ENCODE results near the gene OSGEP. TPM values are rescaled to one million over a fixed set of nuclear protein-coding genes. Genes with fewer than 3 reads are reported as not detected.

Gene OSGEP
- total RNA-seq, 6 donors from 2014 or later, result 31.7 to 58.8 (median 48.1) TPM

DNA sequence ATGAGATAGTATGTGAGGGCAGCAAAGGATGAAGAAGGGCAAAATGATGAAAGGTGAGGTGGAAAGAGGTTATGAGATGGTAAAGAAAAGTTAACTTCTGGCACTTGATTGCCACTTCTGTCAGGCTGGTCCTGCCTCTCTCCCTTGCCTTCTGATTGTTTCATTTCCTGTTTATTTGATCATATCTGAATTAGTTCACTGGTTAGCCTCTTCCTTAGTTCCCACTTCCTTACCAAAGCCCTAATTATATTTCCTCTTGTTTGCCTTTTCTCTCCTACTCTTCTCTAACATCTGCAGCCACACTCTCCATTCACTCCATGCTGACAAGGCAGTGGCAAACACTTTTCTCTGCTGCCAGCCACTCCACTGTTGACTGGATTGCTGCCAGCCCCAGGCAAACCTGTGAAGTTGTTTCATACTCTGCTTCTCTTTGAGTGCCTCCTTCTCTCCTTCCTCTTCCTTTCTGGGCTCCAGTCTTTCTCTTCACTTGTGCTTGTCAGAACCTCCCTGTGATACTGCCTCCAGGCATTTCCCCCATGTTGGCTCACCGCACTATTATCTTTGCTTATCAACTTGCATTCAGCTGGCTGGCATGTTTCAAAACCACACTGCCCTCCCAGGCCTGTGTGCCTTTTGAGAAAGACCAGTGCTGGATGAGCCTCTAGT, 22.7 kb upstream of the OSGEP start:
- no peaks in the 10 kb centered on the region for H3K27me3 ChIP-seq
- peaks cover 0 to 59% (median 35%) of the 10 kb centered on the region in 4 donors for H3K36me3 ChIP-seq
- DNase-seq, result peak in 1 of 2 donors; percentile 73
- peaks cover 21 to 24% (median 21%) of the 10 kb centered on the region in 4 donors for H3K4me1 ChIP-seq
- TF ChIP-seq POLR2A (IDR thresholded peaks at IDR 0.05), result no peak
- TF ChIP-seq POLR2AphosphoS5 (IDR thresholded peaks at IDR 0.05), result peak in 1 of 2 donors; percentile 16
- no peak for TF ChIP-seq EP300 (IDR thresholded peaks at IDR 0.05)
- TF ChIP-seq, protein P1, sequence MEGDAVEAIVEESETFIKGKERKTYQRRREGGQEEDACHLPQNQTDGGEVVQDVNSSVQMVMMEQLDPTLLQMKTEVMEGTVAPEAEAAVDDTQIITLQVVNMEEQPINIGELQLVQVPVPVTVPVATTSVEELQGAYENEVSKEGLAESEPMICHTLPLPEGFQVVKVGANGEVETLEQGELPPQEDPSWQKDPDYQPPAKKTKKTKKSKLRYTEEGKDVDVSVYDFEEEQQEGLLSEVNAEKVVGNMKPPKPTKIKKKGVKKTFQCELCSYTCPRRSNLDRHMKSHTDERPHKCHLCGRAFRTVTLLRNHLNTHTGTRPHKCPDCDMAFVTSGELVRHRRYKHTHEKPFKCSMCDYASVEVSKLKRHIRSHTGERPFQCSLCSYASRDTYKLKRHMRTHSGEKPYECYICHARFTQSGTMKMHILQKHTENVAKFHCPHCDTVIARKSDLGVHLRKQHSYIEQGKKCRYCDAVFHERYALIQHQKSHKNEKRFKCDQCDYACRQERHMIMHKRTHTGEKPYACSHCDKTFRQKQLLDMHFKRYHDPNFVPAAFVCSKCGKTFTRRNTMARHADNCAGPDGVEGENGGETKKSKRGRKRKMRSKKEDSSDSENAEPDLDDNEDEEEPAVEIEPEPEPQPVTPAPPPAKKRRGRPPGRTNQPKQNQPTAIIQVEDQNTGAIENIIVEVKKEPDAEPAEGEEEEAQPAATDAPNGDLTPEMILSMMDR (IDR thresholded peaks at IDR 0.05), result no peak
- H3K9me3 ChIP-seq, result no peaks in the 10 kb centered on the region
- peak overlapping the region; percentile 54 to 80 (median 74) for H3K27ac ChIP-seq
- 0 to 13% methylated on average over 1 of the region's 1 CpG for WGBS, 2 donors
- ATAC-seq (ENCODE audit: low FRiP score in 2 of 2), result peak; percentile 19 to 65
- H3K4me3 ChIP-seq, result no peak overlapping the region

DNA sequence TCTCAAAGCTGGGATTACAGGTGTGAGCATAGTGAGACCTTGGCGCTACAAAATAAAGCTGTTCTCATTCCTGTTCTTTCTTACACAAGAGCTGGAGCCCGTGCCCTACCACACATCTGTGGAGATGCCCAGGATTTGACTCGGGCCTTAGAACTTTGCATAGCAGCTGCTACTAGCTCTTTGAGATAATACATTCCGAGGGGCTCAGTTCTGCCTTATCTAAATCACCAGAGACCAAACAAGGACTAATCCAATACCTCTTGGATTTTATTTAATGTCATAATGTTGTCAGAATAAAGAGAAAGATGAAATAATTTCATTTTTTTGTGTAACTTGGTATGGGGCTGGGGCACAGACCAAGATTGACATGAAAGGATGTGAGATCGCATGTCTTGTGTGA, 22.2 kb upstream of the OSGEP start:
- 71 to 72% methylated on average over 5 of the region's 5 CpGs for WGBS, 2 donors
- Histone ChIP-seq H3K27ac (peak overlapping the region; percentile 54 to 80 (median 74)), H3K4me3 (no peak overlapping the region), H3K9me3 (no peaks in the 10 kb centered on the region), H3K4me1 (peaks cover 21 to 27% (median 24%) of the 10 kb centered on the region in 4 donors), H3K36me3 (peaks cover 0 to 61% (median 37%) of the 10 kb centered on the region in 4 donors), H3K27me3 (no peaks in the 10 kb centered on the region)
- TF ChIP-seq EP300 (IDR thresholded peaks at IDR 0.05) (no peak), POLR2A (IDR thresholded peaks at IDR 0.05) (no peak), POLR2AphosphoS5 (IDR thresholded peaks at IDR 0.05) (no peak)
- TF ChIP-seq, protein P1 (IDR thresholded peaks at IDR 0.05), result no peak
- no peak for ATAC-seq (ENCODE audit: low FRiP score in 2 of 2)
- DNase-seq, result no peak

DNA sequence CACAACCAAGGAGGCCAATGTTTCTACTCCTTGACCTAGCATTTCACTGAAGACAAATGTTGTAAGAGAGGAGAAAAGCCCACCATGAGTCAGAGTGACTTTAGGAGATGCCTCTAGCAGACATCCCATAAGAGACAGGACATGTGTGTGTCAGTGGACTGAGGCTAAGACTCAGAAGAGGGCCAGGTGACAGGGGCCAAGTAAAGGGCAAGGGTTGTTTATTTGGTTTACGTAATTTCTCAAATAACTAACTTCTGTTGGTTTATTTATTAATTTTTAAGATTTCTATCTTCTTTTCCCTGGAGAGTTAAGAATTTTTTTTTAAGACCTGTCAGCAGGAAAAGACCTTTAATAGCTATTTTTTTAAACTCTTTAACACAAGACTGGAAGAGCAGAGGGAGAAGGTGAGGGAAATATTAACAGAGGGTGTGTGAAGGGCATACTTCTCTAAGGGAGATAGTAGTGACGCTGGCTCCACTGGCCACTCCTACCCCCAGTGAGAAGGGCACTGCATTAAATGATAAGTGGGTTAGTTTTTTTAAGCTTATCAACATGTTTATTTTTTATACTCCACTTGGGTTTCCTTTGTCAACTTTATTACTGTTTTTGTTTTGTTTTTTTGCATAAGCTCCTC, 18.0 kb upstream of the OSGEP start:
- peaks cover 28 to 48% (median 37%) of the 10 kb centered on the region in 4 donors for H3K4me1 ChIP-seq
- no peak for DNase-seq
- ATAC-seq (ENCODE audit: low FRiP score in 2 of 2), result no peak
- no peaks in the 10 kb centered on the region for H3K27me3 ChIP-seq
- no peak overlapping the region for H3K4me3 ChIP-seq
- WGBS, 2 donors, result 84 to 87% methylated on average over 2 of the region's 2 CpGs
- no peak overlapping the region for H3K27ac ChIP-seq
- no peaks in the 10 kb centered on the region for H3K9me3 ChIP-seq
- H3K36me3 ChIP-seq, result peaks cover 0 to 54% (median 37%) of the 10 kb centered on the region in 4 donors
- TF ChIP-seq, protein P1 (IDR thresholded peaks at IDR 0.05), result no peak
- TF ChIP-seq POLR2A (IDR thresholded peaks at IDR 0.05) (no peak), POLR2AphosphoS5 (IDR thresholded peaks at IDR 0.05) (no peak), EP300 (IDR thresholded peaks at IDR 0.05) (no peak)

DNA sequence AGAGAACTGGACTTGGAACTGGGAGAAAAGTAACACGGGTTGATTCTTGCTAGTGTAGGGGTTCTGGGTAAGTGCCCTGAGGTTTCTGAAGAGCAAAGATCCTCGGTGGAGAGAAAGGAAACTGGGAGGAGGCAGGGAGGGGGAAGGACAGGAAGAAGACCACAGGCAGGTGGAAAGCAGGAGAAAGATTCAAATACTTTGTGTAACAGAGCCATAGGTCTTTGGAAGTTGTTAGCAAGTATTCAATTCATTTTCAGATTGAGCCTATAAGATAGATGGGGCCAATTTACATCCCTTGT, 15.9 kb upstream of the OSGEP start:
- TF ChIP-seq POLR2A (IDR thresholded peaks at IDR 0.05) (no peak), POLR2AphosphoS5 (IDR thresholded peaks at IDR 0.05) (no peak), EP300 (IDR thresholded peaks at IDR 0.05) (no peak)
- TF ChIP-seq, protein P1 (IDR thresholded peaks at IDR 0.05), result no peak

More for the DNA sequence above, 15.9 kb upstream of the OSGEP start:
- no peak for DNase-seq
- Histone ChIP-seq H3K27me3 (no peaks in the 10 kb centered on the region), H3K4me3 (peak overlapping the region; percentile 63 to 92 (median 88)), H3K9me3 (no peaks in the 10 kb centered on the region), H3K27ac (peak overlapping the region; percentile 88 to 97 (median 94)), H3K36me3 (peaks cover 0 to 35% (median 27%) of the 10 kb centered on the region in 4 donors), H3K4me1 (peaks cover 14 to 33% (median 22%) of the 10 kb centered on the region in 4 donors)
- no peak for ATAC-seq (ENCODE audit: low FRiP score in 2 of 2)
- WGBS, 2 donors, result 0 to 2% methylated on average over 2 of the region's 2 CpGs
